GM10847 (cell line): ENCODE measurements around the gene ARPC2.

Experiments used
- POLR2A ChIP-seq: IDR thresholded peaks from 2 replicates; pipeline ENCODE4 v1.6.1; 2011; ENCODE audit not compliant: insufficient read length; ENCODE audit errors: extremely low read depth

ARPC2 gene

DNA sequence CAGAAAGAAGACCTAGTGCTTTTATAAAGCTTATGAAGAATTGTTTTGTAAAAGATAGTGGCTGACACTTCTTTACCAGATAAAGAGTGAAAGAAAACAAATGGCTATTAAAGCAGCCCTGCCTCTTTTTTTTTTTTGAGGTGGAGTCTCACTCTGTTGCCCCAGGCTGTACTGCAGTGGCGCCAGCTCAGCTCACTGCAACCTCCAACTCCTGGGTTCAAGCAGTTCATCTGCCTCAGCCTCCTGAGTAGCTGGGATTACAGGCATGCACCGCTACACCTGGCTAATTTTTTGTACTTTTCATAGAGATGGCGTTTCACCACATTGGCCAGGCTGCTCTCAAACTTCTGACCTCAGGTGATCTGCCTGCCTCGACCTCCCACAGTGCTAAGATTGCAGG, 12.9 kb downstream of the ARPC2 start:
- no peak for TF ChIP-seq POLR2A

DNA sequence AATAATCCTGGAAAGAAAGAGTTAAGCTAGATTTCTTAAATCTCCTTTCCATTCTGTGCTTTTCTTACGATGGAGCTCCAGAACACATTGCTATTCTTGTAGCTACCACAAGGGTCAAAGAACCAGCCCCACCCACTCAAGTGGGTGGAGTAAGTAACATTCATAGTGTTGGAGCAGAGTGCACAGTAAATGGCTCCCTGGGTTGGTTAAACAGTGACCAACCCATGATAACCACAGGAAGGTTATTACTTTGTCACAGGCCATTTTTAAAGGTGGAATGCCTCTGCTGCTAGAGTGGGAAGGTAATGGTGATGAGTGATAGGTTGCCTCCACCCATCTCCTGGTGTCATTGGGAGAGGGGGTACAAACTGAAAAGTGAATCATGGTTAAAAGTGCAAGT, 13.9 kb downstream of the ARPC2 start:
- no peak for TF ChIP-seq POLR2A

DNA sequence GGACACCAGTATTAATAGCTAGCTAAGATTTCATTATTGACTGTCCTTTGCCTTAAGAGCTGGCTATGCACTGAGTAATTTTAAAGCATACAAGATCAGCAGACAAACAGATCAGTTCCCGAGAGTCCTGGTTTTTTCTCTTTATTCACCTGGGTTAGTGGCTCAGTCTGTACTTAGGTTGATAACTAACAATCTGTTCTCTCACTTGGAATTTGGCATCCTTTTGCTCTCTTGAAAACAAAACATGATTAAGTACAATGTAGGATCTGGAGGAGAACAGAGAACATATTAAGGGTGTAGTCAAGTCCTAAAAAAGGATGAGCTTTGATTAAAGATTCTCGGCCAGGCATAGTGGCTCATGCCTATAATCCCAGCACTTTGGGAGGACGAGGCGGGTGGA, 16.6 kb downstream of the ARPC2 start:
- TF ChIP-seq POLR2A: no peak

DNA sequence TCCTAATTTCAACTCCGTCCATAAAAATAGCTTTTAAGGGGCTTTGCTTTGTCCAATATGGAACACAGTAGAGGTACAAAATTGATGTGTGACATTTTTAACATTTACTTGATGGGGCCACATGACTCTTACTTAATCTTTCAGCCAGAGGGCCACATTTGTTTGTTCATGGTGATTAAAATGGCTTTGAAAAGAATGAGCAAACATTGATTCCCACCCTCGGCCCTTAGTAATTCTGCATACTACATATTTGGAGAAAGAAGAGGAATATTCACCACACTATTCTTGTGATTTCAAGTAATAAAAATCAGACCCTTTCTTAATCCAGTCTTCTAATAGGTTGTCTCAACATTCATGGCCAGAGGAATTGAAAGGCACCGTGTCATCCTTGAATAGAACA, 17.5 kb downstream of the ARPC2 start:
- no peak for TF ChIP-seq POLR2A

DNA sequence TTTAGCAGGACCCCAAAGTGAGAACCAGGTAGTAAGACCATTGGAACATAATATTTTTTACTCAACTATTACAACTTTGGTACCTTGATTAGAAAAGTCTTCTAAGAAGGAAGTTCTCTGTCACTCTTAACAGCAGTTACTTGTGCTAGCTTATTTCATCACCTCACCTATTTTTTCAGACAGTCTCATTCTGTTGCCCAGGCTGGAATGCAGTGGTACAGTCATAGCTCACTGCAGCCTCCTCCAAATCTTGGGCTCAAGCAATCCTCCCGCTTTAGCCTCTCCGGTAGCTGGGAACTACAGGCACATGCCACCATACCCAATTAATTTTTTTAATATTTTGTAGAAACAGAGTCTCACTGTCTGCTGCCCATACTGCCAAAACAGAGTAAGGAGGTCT, 18.0 kb downstream of the ARPC2 start:
- TF ChIP-seq POLR2A: no peak

DNA sequence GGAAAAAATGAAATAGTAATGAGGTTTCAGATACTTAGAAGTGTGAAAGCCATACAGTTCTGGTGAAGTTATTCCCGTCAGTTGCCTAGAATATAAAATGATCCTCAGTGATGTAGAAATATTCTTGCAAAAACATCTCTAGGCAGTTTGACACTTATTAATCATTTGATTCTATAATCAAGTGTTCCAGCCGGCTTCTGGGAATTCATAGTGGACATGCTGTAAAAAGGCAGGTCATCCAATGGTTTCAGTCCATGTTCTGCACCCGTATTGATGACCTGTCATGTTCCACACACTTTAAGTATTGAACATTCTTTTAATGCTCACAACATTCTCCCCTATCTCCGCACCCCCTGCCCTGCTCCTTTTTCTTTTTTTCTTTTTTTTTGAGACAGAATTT, 19.8 kb downstream of the ARPC2 start:
- no peak for TF ChIP-seq POLR2A

DNA sequence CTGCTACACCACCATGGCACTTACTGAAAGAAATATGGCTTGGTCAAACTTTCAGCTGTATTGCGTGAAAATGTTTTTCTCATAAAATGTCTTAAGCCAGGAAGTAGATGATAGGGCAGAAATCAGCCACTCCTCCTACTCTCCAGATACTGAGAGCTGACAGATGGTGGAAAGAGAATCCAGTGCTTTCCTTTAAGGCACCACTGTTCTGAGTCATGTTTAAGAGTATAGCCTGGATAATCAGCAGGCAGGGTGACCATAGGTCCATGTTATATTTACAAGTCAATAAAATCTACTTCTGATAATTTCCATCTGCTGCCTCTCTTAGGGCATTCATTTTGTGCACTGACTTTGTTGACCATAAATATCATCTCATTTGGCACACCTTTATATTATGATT, 21.9 kb downstream of the ARPC2 start:
- no peak for TF ChIP-seq POLR2A

DNA sequence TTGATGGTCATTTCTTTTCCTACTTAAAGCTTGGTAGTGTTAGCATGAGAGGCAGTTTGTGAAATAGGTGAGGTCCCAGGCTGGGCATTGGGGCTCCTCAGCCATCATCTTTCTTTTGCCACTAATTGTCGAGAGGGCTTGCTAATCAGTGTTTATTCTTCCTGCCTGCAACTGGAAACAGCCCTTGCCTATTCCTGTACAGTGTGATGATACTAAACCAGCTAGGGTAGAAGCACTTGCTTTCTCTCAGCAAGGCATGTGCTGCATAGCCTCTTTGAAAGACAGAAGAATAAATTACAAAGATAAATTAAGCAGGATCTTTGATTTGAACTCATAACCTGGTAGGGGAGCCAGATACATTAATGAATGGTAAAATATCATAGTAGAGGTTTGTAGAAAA, 27.2 kb downstream of the ARPC2 start:
- no peak for TF ChIP-seq POLR2A

DNA sequence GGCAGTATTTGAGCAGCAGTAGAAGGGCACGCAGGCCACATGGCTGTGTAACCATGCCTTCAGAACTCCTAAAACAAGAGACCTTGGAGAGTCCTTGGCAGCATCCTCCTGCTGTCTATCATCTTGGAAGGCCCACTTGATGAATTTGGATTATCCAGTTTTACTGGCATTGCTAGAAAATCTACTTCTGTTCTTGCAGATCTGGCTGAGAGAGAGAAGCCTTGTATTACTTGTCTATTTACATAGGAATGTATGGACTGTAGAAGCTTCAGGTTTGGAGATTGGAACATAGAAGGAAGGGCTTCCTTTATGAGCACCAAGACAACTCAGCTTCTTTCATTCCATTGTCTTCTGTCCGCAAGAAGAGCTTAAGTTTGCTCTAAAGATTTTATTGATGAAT, 27.7 kb downstream of the ARPC2 start:
- TF ChIP-seq POLR2A: no peak

DNA sequence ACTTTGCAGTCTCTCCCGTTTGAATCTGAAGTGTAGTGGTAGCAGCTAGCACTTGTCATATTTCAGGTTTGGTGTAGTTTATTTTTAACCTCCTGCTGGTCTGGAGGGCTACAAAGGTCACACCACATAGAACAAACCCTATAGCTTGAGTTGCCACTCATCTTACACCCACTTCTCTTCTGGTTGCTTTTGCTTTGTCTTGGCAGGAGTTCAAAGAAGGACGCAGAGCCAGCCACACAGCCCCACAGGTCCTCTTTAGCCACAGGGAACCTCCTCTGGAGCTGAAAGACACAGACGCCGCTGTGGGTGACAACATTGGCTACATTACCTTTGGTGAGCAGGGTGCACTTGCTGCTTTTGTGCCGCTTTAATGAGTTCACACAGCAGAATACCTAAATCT, 28.2 kb downstream of the ARPC2 start:
- no peak for TF ChIP-seq POLR2A

DNA sequence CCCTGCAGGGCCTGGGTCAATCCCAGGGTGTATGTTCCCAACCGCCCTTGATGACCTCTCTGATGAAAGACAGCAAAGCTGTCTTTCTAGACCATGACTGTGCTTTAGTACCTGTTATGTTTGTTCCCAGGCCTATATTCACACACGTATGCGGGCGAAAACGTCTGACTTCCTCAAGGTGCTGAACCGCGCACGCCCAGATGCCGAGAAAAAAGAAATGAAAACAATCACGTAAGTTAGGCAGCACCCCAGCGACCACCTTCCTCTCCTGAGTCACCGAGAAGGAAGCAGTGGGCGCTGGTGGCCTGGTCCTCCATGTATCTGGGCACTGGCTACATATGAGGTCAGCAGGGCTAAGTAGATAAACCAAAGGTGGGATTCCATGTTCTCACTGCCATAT, 32.7 kb downstream of the ARPC2 start:
- TF ChIP-seq POLR2A: no peak

DNA sequence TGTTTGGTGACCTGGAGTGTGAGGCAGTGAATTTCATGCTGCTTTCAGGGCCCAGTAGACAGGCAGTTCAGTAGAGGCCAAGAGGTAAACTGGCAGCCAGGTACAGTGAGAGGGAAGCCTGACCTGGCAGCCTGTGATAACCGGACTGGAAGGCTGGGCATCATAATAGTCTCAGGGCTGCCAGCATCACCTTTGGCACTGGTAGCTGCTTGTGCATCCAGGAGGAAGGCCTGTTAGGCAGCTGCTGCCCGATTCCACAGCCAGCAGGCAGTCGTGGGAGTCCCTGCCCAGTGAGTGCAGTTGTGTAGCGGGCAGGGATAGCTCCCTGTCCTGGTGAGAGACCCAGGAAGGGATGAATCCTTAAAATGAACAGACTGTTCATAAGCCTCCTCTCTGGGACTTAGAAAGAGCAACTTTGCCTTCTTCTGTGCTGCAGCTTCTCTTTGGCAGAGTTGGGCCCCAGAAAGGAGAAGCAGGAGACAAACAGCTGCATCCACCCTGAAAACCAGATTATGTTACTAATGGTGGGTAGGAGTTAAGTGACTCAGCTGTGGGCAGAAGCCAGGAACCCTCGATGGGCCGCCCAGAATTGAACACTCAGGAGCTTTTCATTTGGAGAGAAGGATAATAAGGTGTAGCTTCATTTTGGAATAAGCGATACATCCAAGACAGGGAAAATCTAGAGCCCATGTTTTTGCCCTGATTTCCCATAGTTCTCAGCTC, 35.7 kb downstream of the ARPC2 start:
- no peak for TF ChIP-seq POLR2A

DNA sequence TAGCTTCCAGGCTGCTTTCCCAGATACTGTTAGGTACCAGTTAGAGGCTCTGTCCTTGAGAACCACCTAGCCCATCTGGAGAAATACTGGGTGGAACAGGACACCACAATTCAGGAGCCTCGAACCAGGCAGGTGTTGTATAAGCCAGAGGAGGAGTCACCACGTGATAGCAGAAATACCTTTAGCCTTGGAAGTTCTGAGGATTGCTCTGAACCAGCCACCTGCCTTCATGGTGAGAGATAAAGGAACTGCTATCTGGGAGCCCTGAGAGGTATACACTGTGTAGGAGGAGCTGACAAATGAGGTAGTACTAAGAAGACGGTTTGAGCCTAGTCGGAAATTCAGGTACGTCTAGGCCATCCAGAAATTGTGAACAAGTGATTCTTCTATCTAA, 36.2 kb downstream of the ARPC2 start:
- no peak for TF ChIP-seq POLR2A

DNA sequence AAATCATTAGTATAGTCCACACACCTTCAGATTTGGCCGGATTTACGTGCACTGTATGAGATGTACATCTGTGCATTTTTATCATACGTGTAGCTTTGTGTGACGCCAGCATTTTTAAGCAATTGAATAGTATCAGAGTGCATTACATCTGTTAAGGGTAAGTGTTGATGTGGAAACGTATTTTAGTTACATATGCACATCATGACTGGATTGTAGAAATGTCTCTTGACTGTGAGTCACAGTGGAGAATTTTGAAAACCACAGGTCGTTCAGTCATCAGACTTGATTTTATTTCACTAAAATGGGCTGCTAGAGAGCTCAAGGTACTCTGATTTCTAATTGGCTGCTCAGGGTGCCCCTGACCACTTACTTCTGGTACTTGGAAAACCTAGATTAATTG, 38.5 kb downstream of the ARPC2 start:
- TF ChIP-seq POLR2A: no peak

DNA sequence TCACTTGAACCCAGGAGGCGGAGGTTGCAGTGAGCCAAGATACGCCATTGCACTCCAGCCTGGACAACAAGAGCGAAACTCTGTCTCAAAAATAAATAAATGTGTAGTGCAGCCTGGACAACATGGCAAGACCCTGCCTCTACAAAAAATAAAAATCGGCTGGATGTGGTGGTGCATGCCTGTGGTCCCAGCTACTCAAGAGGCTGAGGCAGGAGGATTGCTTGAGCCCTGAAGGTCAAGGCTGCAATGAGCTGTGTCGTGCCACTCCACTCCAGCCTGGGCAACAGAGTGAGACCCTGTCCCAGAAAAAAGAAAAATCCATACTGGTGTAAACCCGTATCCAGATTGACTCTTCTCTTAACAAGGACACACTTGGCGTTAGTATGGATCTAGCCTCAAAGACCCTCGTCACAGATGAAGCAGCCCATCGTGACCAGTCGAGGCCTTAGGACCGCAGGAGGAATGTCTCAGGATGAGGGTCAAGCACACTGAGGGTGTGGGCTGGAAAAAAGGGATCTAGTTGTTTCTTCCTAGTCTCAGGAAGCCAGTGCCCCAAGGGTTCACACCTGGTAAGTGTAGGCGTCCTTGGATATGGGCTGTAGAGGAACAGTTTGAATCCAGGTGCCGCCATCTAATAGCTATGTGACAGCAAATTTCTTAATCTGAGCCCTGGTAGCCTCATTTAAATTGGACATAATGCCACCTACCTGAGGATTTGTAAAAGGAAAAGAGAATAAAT, 39.8 kb downstream of the ARPC2 start:
- TF ChIP-seq POLR2A: no peak

DNA sequence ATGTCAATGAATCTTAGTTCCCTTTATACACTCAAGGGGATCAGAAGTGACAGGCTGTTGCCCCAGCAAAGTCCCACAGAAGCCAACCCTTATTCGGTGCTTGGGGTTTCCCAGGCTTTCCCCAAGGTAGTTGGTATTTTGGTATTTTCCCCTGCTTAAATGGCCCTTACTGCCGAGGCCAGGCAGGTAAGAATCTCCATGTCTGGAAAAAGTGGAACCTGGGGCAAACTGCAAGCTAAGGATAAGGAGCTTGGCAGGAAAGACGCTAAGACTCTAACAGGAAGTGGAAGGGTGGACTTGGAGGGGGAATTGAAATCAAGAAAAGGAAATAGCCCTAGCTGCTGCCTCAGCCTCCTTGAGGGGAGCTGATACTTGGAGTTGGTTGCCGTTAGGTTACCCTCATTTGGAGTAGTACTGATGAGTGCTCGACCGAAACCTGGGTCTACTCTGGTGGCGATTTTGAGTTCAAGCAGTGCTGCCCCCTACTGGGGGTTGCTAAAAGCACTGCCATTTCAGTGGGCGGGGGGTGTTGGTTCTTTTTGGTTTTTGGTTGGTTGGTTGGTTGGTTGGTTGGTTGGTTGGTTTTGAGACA, 40.5 kb downstream of the ARPC2 start:
- TF ChIP-seq POLR2A: no peak
